ENCODE results near the gene GAS7. TPM values are rescaled to one million over a fixed set of nuclear protein-coding genes. Genes with fewer than 3 reads are reported as not detected.

Gene GAS7
- total and polyA plus RNA-seq, 2 experiments from 2014 or later, result 1.9 to 10.7 TPM

DNA sequence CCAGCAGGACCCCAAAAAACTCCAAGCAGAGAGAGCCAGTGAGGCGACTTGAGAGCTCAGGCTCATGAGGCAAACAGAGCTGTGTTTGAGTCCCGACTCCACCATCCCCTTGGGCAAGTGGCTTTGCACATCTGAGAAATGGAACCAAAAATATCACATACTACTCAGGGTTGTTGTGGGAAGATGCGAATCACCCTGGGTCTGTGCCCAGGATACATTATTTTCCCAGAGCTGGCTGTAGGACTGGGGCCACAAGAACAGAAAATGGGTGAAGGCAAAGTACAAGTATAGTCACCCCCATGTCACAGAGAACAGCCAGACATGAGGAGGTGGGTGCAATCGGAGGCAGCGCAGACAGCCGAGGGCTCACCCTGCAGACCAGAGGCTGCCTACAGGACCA lies 127.3 kb downstream of the GAS7 start:
- Histone ChIP-seq H3K36me3 (ENCODE audit: insufficient read depth) (no peaks in the 10 kb centered on the region), H3K9me2 (ENCODE audit: insufficient read depth) (no peaks in the 10 kb centered on the region), H3K27ac (ENCODE audit: low read depth) (no peak overlapping the region), H4K20me1 (replicated peaks; ENCODE audit: insufficient read depth) (no peaks in the 10 kb centered on the region), H3K4me2 (no peak overlapping the region), H3F3A (replicated peaks; ENCODE audit: low read depth) (no peaks in the 10 kb centered on the region), H3K4me1 (ENCODE audit: insufficient read depth) (no peaks in the 10 kb centered on the region), H3K27me3 (ENCODE audit: insufficient read depth) (no peaks in the 10 kb centered on the region), H2AFZ (no peak overlapping the region), H3K4me3 (no peak overlapping the region), H3K79me2 (replicated peaks; ENCODE audit: insufficient read depth) (no peaks in the 10 kb centered on the region)
- TF ChIP-seq, protein P1, sequence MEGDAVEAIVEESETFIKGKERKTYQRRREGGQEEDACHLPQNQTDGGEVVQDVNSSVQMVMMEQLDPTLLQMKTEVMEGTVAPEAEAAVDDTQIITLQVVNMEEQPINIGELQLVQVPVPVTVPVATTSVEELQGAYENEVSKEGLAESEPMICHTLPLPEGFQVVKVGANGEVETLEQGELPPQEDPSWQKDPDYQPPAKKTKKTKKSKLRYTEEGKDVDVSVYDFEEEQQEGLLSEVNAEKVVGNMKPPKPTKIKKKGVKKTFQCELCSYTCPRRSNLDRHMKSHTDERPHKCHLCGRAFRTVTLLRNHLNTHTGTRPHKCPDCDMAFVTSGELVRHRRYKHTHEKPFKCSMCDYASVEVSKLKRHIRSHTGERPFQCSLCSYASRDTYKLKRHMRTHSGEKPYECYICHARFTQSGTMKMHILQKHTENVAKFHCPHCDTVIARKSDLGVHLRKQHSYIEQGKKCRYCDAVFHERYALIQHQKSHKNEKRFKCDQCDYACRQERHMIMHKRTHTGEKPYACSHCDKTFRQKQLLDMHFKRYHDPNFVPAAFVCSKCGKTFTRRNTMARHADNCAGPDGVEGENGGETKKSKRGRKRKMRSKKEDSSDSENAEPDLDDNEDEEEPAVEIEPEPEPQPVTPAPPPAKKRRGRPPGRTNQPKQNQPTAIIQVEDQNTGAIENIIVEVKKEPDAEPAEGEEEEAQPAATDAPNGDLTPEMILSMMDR (conservative IDR thresholded peaks at IDR 0.05; ENCODE audit: low read depth in 2 of 2), result no peak
- TF ChIP-seq, protein P2, sequence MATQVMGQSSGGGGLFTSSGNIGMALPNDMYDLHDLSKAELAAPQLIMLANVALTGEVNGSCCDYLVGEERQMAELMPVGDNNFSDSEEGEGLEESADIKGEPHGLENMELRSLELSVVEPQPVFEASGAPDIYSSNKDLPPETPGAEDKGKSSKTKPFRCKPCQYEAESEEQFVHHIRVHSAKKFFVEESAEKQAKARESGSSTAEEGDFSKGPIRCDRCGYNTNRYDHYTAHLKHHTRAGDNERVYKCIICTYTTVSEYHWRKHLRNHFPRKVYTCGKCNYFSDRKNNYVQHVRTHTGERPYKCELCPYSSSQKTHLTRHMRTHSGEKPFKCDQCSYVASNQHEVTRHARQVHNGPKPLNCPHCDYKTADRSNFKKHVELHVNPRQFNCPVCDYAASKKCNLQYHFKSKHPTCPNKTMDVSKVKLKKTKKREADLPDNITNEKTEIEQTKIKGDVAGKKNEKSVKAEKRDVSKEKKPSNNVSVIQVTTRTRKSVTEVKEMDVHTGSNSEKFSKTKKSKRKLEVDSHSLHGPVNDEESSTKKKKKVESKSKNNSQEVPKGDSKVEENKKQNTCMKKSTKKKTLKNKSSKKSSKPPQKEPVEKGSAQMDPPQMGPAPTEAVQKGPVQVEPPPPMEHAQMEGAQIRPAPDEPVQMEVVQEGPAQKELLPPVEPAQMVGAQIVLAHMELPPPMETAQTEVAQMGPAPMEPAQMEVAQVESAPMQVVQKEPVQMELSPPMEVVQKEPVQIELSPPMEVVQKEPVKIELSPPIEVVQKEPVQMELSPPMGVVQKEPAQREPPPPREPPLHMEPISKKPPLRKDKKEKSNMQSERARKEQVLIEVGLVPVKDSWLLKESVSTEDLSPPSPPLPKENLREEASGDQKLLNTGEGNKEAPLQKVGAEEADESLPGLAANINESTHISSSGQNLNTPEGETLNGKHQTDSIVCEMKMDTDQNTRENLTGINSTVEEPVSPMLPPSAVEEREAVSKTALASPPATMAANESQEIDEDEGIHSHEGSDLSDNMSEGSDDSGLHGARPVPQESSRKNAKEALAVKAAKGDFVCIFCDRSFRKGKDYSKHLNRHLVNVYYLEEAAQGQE (IDR thresholded peaks at IDR 0.05; ENCODE audit: unreplicated experiment), result no peak
- TF ChIP-seq ZNF114 (CRISPR knock-in tag; IDR thresholded peaks at IDR 0.05) (no peak), CREB1 (CRISPR knock-in tag; IDR thresholded peaks at IDR 0.05; ENCODE audit: low read depth) (no peak), EZH2phosphoT487 (IDR thresholded peaks at IDR 0.05; ENCODE audit: unreplicated experiment) (no peak), POLR2AphosphoS5 (IDR thresholded peaks at IDR 0.05; ENCODE audit: low read depth) (no peak), STAT1 (IDR thresholded peaks at IDR 0.05; ENCODE audit: unreplicated experiment) (no peak), EZH2 (IDR thresholded peaks at IDR 0.05; ENCODE audit: low read depth, unreplicated experiment) (no peak), JUNB (IDR thresholded peaks at IDR 0.05; ENCODE audit: unreplicated experiment) (no peak), ZNF331 (CRISPR knock-in tag; IDR thresholded peaks at IDR 0.05; ENCODE audit: low read depth) (no peak)
- TF ChIP-seq, protein P3, sequence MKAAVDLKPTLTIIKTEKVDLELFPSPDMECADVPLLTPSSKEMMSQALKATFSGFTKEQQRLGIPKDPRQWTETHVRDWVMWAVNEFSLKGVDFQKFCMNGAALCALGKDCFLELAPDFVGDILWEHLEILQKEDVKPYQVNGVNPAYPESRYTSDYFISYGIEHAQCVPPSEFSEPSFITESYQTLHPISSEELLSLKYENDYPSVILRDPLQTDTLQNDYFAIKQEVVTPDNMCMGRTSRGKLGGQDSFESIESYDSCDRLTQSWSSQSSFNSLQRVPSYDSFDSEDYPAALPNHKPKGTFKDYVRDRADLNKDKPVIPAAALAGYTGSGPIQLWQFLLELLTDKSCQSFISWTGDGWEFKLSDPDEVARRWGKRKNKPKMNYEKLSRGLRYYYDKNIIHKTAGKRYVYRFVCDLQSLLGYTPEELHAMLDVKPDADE (IDR thresholded peaks at IDR 0.05), result no peak
- TF ChIP-seq, protein P4, sequence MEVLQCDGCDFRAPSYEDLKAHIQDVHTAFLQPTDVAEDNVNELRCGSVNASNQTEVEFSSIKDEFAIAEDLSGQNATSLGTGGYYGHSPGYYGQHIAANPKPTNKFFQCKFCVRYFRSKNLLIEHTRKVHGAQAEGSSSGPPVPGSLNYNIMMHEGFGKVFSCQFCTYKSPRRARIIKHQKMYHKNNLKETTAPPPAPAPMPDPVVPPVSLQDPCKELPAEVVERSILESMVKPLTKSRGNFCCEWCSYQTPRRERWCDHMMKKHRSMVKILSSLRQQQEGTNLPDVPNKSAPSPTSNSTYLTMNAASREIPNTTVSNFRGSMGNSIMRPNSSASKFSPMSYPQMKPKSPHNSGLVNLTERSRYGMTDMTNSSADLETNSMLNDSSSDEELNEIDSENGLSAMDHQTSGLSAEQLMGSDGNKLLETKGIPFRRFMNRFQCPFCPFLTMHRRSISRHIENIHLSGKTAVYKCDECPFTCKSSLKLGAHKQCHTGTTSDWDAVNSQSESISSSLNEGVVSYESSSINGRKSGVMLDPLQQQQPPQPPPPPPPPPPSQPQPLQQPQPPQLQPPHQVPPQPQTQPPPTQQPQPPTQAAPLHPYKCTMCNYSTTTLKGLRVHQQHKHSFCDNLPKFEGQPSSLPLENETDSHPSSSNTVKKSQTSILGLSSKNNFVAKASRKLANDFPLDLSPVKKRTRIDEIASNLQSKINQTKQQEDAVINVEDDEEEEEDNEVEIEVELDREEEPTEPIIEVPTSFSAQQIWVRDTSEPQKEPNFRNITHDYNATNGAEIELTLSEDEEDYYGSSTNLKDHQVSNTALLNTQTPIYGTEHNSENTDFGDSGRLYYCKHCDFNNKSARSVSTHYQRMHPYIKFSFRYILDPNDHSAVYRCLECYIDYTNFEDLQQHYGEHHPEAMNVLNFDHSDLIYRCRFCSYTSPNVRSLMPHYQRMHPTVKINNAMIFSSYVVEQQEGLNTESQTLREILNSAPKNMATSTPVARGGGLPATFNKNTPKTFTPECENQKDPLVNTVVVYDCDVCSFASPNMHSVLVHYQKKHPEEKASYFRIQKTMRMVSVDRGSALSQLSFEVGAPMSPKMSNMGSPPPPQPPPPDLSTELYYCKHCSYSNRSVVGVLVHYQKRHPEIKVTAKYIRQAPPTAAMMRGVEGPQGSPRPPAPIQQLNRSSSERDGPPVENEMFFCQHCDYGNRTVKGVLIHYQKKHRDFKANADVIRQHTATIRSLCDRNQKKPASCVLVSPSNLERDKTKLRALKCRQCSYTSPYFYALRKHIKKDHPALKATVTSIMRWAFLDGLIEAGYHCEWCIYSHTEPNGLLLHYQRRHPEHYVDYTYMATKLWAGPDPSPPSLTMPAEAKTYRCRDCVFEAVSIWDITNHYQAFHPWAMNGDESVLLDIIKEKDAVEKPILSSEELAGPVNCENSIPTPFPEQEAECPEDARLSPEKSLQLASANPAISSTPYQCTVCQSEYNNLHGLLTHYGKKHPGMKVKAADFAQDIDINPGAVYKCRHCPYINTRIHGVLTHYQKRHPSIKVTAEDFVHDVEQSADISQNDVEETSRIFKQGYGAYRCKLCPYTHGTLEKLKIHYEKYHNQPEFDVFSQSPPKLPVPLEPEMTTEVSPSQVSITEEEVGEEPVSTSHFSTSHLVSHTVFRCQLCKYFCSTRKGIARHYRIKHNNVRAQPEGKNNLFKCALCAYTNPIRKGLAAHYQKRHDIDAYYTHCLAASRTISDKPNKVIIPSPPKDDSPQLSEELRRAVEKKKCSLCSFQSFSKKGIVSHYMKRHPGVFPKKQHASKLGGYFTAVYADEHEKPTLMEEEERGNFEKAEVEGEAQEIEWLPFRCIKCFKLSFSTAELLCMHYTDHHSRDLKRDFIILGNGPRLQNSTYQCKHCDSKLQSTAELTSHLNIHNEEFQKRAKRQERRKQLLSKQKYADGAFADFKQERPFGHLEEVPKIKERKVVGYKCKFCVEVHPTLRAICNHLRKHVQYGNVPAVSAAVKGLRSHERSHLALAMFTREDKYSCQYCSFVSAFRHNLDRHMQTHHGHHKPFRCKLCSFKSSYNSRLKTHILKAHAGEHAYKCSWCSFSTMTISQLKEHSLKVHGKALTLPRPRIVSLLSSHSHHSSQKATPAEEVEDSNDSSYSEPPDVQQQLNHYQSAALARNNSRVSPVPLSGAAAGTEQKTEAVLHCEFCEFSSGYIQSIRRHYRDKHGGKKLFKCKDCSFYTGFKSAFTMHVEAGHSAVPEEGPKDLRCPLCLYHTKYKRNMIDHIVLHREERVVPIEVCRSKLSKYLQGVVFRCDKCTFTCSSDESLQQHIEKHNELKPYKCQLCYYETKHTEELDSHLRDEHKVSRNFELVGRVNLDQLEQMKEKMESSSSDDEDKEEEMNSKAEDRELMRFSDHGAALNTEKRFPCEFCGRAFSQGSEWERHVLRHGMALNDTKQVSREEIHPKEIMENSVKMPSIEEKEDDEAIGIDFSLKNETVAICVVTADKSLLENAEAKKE (CRISPR knock-in tag; IDR thresholded peaks at IDR 0.05), result no peak
- DNase-seq (ENCODE audit: low spot score), result no peak
- ATAC-seq, result no peak
- H3K9me3 Mint-ChIP-seq, result no peaks in the 10 kb centered on the region
- no peaks in the 10 kb centered on the region for H3K27me3 Mint-ChIP-seq (ENCODE audit: insufficient read depth, low read depth, poor library complexity)
- peaks cover 18% of the 10 kb centered on the region for H3K4me1 Mint-ChIP-seq
- H3K27ac Mint-ChIP-seq, result no peak overlapping the region
- H3K4me3 Mint-ChIP-seq, result no peak overlapping the region
- H3K36me3 Mint-ChIP-seq (ENCODE audit: low read depth), result no peaks in the 10 kb centered on the region
